Stimulated activated naive CD4-positive, alpha-beta T cell treated with Interleukin-2 at 50 U/mL for 16 hours (primary cell): ENCODE measurements around the gene ICAM1.
"Not testable (repeated sequence)": the region's sequence is repeated elsewhere in the genome, so short reads cannot be mapped to it uniquely, and the experiment has no call there.

Experiments used
- DNase-seq: peaks from one replicate; lab custom pipeline; 2025; lab: John Stamatoyannopoulos, UW

The ICAM1 gene

DNA sequence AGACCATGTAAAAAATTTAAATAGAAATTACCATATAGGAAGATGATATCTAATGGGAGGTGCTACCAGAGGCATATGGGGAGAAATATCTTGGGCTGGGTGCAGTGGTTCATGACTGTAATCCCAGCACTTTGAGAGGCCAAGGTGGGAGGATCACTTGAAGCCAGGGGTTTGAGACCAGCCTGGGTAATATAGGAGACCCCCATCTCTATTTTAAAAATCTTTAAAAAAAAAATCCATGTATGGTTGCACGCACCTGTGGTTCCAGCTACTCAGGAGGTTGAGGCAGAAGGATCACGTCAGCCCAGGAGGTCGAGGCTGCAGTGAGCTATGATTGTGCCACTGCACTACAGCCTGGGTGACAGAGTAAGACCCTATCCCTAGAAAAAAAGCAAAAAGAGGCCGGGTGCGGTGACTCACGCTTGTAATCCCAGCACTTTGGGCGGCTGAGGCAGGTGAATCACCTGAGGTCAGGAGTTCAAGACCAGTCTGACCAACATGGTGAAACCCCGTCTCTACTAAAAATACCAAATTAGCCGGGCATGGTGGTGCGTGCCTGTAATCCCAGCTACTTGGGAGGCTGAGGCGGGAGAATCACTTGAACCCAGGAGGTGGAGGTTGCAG lies 29.0 kb upstream of the ICAM1 start:
- not testable (repeated sequence) for DNase-seq

DNA sequence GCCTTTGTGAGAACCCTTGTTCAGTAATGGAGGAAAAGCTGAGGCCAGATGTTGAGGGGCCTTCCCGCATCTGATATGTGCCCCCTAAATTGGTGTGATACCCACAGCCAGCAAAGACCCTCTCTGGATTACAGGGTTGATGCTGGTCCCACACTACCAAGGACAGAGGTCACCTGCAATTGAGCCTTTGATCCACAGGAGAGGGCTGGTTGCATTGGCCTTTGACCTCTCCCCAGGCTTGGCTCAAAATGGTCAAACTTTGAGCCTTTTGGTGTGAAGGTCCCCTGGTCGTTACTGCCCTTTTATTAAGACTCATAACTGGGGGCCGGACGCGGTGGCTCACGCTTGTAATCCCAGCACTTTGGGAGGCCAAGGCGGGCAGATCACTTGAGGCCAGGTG lies 27.3 kb upstream of the ICAM1 start:
- no peak for DNase-seq

DNA sequence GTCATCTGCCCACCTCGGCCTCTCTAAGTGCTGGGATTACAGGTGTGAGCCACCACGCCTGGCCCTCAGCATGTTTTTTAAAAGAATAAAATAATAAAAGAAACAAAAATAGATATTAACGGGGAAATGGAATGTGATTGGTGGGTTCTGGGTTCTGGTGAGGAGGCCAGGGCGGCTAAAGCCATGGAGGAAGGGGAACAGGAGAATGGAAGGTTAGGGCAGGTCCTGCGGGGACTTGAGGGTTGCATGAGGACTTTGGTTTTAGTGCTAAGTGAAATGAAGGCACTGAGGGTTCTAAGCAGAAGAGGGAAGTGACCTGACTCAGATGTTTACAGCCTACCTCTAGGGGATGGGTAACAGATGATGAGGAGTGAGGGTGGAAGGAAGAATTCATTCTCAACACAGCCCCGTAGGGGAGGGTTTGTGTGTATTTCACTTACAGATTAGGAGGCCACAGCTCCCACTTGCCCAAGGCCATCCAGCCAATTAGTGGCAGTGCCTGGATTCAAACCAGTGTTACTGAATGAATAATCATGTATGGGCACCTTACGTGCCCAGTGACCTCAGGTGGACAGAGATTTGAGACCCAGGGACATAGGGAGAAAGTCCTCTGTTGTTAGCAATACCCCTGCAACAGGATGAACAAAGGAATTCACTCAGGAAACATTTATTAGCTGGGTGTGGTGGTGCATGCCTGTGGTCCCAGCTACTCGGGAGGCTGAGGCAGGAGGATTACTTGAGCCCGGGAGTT lies 25.6 kb upstream of the ICAM1 start:
- no peak for DNase-seq

DNA sequence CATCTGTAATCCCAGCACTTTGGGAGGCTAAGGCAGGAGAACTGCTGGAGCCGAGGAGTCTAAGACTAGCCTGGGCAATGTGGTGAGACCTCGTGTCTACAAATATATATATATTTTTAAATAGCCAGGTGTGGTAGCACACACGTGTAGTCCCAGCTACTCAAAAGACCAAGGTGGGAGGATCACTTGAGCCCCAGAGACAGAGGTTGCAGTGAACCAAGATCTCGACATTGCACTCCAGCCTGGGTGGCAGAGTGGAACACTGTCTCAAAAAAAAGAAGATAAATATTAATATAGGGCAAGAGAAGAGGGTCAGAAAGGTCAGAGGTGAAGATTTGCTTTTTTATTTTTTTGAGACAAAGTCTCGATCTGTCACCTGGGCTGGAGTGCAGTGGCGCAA lies 24.4 kb upstream of the ICAM1 start:
- DNase-seq, result no peak

DNA sequence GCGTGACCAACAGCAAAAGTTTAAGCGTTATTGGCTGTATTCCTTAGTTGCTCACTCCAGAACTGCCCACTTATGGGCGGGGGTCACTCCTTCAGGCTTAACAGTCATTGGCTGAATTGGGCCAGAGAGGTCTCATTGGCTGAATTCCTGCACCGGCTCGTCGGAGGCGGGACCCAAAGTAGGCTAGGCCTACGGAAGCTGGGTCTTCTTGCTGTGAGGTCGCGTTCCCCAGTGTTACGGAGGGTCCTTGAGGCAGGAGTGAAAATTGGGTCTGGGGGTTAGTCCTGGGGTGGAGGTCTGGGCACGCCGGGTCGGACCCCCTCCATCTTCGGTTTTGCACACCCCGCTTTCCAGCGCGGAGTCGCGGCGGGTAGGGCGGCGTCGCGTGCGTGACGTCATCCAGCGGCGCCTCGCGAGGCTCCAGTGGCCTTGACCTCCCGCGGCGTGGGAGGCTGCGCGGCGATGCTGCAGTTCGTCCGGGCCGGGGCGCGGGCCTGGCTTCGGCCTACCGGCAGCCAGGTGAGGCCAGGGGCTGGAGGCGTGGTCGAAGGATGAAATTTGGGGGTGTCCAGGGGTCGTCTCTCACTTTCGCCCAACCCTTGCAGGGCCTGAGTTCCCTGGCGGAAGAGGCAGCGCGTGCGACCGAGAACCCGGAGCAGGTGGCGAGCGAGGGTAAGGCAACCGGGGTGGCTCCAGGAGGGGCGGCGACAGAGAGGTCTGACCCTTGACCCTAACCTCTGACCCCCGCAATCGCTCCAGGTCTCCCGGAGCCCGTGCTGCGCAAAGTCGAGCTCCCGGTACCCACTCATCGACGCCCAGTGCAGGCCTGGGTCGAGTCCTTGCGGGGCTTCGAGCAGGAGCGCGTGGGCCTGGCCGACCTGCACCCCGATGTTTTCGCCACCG lies 18.9 kb upstream of the ICAM1 start, which contains the start of gene MRPL4:
TSS of gene MRPL4 (plus strand) at position 423 of the 903 bp plus-strand sequence. CDS start at position 463, 40 bp downstream.
- DNase-seq, result peak; percentile 97

DNA sequence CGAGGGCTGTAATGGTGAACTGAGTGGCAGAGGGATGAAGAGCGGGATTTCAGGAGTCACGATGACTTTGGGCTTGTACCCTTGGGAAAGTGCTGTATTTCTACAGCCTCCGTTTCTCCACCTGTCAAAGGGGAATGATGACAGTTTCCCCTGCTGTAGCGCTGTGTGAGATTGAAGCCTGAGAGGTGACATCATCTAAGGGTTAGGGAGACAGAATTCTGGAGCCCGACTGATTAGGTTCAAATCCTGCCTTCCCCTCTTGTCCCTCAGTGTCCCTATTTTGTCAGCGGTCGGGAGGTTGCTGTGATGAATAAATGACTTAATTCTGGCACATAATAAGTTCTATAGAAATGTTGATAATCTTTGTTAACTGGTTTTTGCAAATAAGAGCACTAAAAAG lies 18.2 kb upstream of the ICAM1 start:
- no peak for DNase-seq

DNA sequence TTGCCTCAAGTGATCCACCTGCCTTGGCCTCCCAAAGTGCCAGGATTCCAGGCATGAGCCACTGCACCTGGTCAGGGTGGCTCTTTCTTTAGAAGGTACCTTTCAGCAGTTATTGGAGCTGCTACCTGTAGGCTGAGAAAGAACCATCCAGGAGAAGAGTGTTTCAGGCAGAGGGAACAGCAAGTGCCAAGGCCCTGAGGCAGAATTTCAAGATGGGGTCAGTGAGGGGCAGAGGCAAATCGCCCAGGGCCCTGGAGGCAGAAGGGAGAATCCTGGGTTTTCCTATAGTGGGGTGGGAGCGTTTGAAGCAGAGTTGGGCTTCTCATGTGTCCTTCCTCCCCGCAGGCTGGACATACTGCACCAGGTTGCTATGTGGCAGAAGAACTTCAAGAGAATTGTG lies 16.7 kb upstream of the ICAM1 start:
- no peak for DNase-seq

DNA sequence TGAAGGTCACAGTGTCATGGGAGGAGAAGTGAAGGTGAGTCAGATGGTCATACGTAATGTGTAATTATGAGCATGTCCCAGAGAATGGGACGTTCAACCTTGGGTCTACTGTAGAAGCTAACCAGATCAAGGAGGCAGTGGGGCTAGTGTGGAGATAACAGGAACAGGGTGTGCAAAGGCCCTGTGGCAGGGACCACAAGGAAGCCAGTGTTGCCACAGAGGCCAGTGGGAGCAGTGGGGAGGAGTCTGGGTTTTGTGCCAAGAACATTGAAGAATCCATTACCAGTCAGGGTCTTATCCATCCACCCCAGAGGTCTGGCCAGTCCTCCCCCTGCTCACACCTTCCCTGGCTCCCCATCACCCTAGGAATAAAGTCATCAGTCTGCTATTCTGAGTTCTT lies 15.6 kb upstream of the ICAM1 start:
- no peak for DNase-seq

DNA sequence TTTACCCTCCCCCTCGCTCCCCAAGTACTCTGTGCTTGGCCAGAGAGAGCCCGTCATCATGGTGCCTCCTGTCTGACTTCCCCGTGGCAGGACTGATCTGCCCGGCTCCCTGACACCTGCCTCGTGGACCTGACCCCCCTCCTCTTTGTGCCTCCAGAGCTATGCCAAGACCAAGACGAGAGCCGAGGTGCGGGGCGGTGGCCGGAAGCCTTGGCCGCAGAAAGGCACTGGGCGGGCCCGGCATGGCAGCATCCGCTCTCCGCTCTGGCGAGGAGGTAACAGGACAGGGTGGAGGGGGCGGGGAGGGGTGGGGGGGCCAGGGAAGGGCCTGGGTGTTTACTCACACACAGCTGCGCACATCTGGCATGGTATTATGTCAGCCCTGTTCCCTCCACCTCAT lies 14.4 kb upstream of the ICAM1 start:
- no peak for DNase-seq

DNA sequence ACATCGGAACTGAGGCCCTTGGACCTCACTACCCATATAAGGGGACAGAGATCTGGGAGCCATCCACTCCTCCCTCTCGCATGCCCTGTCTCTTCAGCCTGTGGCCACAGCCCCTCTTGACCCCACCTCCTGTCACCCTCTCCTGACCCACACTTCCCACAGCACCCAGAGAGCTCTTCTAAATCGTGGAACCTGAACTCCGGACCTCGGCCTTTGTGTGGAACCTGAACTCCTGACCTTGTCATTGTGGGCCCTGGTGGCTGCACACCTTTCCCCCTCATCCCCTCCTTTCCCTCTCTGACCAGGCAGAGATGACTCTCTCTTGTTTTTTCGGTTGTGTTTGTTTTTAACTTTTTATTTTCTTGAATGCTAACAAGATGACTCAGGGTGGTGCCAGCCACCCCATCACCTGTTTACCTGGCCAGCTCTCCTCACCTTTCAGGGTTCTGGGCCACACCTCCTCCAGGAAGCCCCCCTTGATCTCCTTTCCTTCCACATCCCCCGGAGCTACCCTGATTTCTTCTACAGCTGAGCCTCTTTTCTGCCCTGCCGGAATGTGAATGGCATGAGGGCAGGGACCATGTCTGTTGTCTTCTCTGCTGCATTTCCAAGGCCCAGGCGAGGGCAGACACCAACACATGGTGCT lies 13.8 kb upstream of the ICAM1 start:
- no peak for DNase-seq

DNA sequence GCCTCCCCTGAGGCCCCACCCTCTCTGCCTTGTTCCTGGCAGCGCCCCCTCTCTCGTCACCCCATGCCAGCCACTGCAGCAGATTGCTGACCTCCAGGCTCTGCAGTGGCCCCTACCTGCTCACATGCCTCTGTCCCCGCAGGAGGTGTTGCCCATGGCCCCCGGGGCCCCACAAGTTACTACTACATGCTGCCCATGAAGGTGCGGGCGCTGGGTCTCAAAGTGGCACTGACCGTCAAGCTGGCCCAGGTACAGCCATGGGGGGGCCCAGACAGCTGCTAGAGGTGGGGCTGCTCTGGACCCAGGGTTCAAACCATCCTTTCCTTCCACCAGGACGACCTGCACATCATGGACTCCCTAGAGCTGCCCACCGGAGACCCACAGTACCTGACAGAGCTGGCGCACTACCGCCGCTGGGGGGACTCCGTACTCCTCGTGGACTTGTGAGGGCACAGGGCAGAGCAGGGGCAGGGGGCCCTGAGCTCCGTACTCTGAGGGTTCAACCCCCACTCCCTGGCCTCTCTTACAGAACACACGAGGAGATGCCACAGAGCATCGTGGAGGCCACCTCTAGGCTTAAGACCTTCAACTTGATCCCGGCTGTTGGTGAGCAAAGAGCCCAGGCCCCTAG lies 12.7 kb upstream of the ICAM1 start:
- no peak for DNase-seq

DNA sequence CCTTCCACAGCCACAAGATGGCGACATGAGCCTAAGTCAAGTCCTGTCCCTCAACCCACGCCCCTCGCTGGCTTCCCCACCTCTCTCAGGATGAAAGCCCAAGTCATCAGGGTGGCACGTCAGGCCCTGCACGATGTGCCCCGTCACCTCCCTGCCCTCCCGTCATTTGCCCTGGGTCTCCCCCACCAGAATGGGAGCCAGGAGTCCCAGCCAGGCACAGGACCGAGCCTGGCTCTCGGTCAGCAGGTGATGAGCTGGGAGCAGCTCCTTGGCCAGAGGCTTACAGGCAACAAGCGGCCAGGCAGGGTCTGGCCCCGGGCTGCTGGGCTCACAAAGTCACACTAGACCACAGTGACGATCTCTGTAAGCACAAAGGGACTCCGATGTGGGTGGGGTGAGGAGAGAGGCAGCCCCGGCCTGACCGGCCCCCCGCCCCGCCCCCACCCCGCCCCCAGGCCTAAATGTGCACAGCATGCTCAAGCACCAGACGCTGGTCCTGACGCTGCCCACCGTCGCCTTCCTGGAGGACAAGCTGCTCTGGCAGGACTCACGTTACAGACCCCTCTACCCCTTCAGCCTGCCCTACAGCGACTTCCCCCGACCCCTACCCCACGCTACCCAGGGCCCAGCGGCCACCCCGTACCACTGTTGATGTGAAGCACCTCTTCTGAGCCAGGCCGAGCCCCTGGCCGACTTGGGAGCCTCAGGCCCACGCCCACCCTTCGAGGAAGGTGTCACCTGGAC lies 11.6 kb upstream of the ICAM1 start:
- peak; percentile 95 for DNase-seq

DNA sequence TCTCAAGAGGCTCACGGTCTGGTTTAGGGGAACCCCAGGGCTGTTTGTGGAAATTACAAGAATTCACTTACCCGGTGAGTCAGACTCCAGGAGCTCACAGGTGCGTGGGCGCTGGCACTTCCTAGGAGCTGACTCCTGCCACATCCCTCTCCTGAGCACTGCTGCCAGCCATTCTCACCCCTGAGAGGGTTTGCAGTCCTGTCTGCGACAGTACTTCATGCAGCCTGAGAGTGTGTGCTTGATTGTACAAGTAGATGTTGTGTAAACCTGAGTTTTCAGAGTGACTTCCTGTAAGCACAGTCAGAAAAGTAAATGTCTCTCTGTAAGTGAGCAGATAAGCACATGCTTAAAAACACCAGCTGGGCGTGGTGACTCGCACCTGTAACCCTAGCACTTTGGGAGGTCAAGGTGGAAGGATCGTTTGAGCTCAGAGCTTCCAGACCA lies 10.8 kb upstream of the ICAM1 start:
- DNase-seq, result peak; percentile 58

DNA sequence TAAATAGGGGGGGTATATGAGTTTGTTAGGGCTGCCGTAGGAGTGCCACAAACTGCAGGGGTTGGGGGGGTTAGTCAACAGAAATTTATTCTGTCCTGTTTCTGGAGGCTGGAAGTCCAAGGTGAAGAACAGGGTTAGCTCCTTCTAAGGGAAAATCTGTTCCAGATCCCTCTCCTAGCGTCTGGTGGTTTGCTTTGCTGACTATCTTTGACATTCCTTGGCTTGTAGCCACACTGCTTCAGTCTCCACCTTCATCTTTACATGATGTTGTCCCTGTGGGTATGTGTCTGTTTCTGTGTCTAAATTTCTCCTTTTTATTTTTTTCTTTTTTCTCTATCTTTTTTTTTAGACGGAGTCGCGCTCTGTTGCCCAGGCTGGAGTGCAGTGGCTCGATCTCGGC lies 8.1 kb upstream of the ICAM1 start:
- no peak for DNase-seq

DNA sequence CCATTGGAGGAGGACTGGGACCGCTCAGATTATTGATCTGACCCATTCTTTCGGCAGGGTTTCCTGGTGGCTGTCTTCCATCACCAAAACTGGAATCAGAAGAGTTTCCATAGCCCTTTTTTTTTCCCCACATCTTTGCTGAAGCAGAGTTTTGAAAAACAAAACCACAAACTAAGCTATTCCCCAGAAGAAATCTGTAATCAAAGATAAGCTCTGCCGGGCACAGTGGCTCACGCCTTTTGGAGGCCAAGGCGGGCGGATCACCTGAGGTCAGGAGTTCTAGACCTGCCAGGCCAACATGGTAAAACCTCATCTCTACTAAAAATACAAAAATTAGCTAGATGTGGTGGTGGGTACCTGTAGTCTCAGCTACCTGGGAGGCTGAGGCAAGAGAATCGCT lies 4.2 kb upstream of the ICAM1 start:
- DNase-seq, result no peak

DNA sequence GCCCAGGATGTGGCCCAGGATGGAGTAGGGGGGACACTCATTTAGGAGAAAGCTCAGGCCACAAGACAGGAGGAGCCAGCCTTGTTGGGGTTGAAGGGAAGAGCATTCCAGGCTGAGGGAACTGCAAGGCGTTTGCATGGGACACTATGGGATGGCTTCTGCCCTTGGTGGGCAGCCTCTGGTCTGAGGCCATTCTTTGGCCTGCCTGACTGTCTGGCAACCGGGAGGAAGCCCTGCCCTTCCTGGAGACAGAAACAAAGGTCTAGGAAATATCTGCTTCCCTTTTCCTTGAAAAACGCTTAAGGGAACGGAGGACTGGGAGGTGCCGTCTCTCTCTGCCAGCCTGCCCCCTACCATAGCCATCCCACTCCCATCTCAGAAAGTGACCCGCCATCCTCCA lies 2.8 kb upstream of the ICAM1 start:
- DNase-seq, result no peak

DNA sequence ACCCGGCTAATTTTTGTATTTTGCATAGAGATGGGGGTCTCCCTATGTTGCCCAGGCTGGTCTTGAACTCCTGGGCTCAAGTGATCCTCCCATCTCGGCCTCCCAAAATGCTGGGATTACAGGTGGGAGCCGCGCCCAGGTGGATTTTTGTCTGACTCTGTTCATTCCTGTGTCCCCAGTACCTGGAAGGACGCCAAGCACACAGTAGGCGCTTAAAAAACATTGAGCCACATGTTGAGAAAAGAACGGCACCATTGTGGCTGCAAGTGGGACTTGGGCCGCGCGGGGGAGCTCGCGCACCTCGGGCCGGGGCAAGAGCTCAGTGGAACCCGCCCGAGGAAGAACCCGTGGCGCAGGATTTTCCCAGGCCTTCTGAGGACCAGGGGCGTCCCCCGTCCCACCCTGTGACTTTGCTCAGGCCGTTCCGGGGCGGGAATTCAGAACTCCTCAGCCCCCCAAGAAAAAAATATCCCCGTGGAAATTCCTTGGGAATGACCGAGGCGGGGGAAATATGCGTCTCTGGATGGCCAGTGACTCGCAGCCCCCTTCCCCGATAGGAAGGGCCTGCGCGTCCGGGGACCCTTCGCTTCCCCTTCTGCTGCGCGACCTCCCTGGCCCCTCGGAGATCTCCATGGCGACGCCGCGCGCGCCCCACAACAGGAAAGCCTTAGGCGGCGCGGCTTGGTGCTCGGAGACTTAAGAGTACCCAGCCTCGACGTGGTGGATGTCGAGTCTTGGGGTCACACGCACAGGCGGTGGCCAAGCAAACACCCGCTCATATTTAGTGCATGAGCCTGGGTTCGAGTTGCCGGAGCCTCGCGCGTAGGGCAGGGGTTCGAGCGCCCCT lies 1.4 kb upstream of the ICAM1 start:
- DNase-seq, result peak; percentile 80

DNA sequence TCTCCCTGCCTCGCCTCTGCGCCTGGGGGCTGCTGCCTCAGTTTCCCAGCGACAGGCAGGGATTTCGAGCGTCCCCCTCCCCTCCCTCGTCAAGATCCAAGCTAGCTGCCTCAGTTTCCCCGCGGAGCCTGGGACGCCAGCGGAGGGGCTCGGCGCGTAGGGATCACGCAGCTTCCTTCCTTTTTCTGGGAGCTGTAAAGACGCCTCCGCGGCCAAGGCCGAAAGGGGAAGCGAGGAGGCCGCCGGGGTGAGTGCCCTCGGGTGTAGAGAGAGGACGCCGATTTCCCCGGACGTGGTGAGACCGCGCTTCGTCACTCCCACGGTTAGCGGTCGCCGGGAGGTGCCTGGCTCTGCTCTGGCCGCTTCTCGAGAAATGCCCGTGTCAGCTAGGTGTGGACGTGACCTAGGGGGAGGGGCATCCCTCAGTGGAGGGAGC lies 722 bp upstream of the ICAM1 start:
- peak; percentile 73 for DNase-seq

DNA sequence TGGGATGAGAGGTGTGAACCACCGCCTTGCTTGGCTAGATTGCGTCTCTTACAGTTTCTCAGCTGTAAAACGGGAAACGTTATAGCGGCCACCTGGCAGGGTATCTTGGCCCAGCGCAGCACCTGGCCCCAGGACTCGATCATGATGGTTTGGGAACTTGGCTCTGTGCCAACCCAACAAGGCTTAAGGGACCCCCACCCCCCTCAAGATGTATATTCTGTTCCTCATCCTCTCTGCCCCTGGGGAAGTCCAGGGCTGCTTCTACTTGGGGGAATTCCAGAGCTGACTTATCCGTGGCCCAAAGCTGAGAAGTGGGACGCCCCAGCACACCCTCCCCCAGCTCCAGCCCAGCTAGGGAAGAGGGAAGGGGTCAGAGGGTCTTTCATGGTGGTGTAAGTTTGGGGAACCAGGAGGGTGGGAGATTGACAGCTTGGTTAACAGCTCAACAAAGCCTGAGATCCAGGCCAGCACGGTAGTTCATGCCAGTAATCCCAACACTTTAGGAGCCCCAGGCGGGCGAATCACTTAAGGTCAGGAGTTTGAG lies 695 bp downstream of the ICAM1 start:
- DNase-seq, result peak; percentile 24

DNA sequence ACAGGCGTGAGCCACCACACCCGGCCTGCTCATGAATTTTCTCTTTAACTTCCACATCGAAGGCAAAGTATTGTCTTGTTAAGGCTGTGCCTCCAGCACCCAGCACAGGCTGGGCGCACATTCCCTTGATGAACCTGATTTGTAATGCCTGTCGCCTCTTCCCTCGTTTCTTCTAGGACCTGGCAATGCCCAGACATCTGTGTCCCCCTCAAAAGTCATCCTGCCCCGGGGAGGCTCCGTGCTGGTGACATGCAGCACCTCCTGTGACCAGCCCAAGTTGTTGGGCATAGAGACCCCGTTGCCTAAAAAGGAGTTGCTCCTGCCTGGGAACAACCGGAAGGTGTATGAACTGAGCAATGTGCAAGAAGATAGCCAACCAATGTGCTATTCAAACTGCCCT lies 3.7 kb downstream of the ICAM1 start:
- DNase-seq, result no peak
